Karpas-422 (cell line): Measurements from ENCODE around the gene SVIL. TPM values are rescaled to one million over a fixed set of nuclear protein-coding genes. Genes with fewer than 3 reads are reported as not detected.
"Not testable (repeated sequence)": the region's sequence is repeated elsewhere in the genome, so short reads cannot be mapped to it uniquely, and the experiment has no call there.

ENCODE experiments used
- DNase-seq: peaks from one replicate; pipeline ENCODE4 v3.0.0-alpha.2; 2015
- H2AFZ ChIP-seq: fragments of 200-600 bp; sonication (generic); 2 replicates; pipeline ENCODE4 v1.6.1; 2014; ENCODE audit warnings: antibody characterized with exemption, low read length, mixed read lengths
- H3K27ac ChIP-seq: fragments of 200-600 bp; sonication (generic); 2 replicates; pipeline ENCODE4 v1.5.1; 2014; ENCODE audit warnings: mild to moderate bottlenecking, low read length, moderate library complexity
- H3K27me3 ChIP-seq: fragments of 200-600 bp; sonication (generic); 2 replicates; pipeline ENCODE4 v1.6.1; 2014; ENCODE audit warnings: low read length, mixed read lengths
- H3K36me3 ChIP-seq: fragments of 200-600 bp; sonication (generic); 2 replicates; pipeline ENCODE4 v1.6.1; 2014; ENCODE audit warnings: low read length, mixed read lengths; ENCODE audit not compliant: insufficient read depth
- H3K4me1 ChIP-seq: fragments of 200-600 bp; sonication (generic); 2 replicates; pipeline ENCODE4 v1.6.1; 2014; ENCODE audit warnings: mild to moderate bottlenecking, low read length, mixed read lengths
- H3K4me2 ChIP-seq: fragments of 200-600 bp; sonication (generic); 2 replicates; pipeline ENCODE4 v1.6.1; 2014; ENCODE audit warnings: low read length, low read depth, mild to moderate bottlenecking; ENCODE audit not compliant: poor library complexity, severe bottlenecking
- H3K4me3 ChIP-seq: fragments of 200-600 bp; sonication (generic); 2 replicates; pipeline ENCODE4 v1.5.1; 2014; ENCODE audit warnings: mild to moderate bottlenecking, antibody characterized with exemption, low read length, mixed read lengths
- H3K79me2 ChIP-seq: fragments of 200-600 bp; sonication (generic); 2 replicates; pipeline ENCODE4 v1.6.1; 2014; ENCODE audit warnings: mild to moderate bottlenecking, low read length, mixed read lengths
- H3K9ac ChIP-seq: fragments of 200-600 bp; sonication (generic); 2 replicates; pipeline ENCODE4 v1.6.0; 2014; ENCODE audit warnings: low read length
- H3K9me2 ChIP-seq: fragments of 200-600 bp; sonication (generic), shearing (Covaris generic); replicated peaks from 2 replicates; pipeline ENCODE4 v1.6.0; 2014; ENCODE audit warnings: mild to moderate bottlenecking, low read length, moderate library complexity; ENCODE audit not compliant: insufficient read depth
- H3K9me3 ChIP-seq: fragments of 300-700, 200-600 bp; sonication (generic); 2 replicates; pipeline ENCODE4 v1.6.1; 2014; ENCODE audit warnings: low read length, mixed read lengths
- H4K20me1 ChIP-seq: fragments of 200-600 bp; sonication (generic); 2 replicates; pipeline ENCODE4 v1.6.1; 2014; ENCODE audit warnings: mild to moderate bottlenecking, antibody characterized with exemption, low read length, low read depth; ENCODE audit not compliant: insufficient read depth
- total RNA-seq: library from RNA; depleted of rRNA; stranded (reverse); fragments of >200 nt; shearing (Covaris generic); gene quantifications from 2 replicates; pipeline ENCODE4 v1.2.3, GENCODE V29; 2014; ENCODE audit warnings: low replicate concordance

The SVIL gene
- total RNA-seq, 1 experiment from 2014 or later: not detected

DNA sequence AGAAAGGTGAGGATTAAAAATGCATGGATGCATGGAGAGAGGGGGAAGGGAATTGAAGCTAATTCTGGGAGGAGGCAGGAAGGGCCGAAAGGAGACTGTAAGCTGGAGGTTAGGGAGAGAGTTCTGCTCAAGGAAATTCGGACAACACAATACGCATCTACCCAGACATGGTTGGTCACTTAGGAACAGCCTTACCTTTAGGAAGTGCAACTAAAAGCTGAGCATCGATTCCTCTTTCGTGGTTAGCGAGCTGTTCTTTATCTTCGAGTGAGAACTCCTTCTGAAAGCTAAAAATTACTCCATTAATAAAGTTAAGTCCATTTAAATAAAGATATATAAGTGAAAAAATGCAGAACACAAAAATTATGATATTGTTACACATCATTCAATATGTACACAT, 71.8 kb downstream of the SVIL start:
- not testable (repeated sequence) for H3K4me2 ChIP-seq, H3K9me2 ChIP-seq, H3K4me3 ChIP-seq, H3K9ac ChIP-seq, H3K27ac ChIP-seq, H3K4me1 ChIP-seq, H3K36me3 ChIP-seq, H3K9me3 ChIP-seq, DNase-seq, H3K27me3 ChIP-seq, H3K79me2 ChIP-seq, H4K20me1 ChIP-seq, H2AFZ ChIP-seq

DNA sequence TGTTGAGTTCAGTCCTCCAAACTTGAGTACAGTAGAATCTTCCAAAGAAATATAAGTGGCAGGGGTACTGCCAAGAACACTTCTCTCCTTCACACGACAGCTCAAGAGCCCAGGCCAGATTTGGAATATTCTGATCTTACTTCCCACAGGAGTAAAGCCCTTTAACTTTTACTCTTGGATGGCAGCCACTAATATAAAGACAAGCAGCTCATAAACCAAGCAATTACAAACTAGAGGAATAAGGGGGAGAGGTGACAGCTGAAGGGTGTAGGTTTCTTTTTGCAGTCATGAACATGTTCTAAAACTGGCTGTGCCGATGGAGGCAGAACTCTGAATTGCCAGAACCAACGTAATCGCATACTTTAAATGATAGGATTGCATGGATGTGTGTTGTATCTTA, 74.8 kb downstream of the SVIL start:
- no peak overlapping the region for H3K4me2 ChIP-seq
- H3K9me2 ChIP-seq: no peaks in the 10 kb centered on the region
- H3K9me3 ChIP-seq: no peaks in the 10 kb centered on the region

DNA sequence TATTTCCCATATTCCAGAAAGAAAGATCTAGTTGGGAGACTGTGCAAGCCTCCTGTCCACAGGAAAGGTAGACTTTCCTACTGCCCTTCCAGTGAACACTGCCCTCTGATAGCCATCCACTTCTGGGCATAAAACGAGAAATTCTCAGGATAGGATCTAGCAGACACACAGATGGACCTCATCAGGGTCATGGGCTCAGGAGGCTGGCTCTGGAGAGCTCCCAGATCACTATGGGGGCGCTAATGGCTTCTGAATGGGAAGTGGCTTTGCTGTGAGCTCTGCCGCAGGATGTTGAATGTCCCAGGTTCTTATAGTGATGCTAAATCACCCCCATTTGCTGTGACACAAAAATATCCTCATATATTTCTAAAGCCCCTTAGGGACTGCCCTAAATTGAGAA, 77.1 kb downstream of the SVIL start:
- Histone ChIP-seq H2AFZ (no peak overlapping the region), H4K20me1 (no peaks in the 10 kb centered on the region), H3K4me1 (no peaks in the 10 kb centered on the region), H3K36me3 (no peaks in the 10 kb centered on the region), H3K27ac (no peak overlapping the region), H3K27me3 (no peaks in the 10 kb centered on the region), H3K4me3 (no peak overlapping the region), H3K4me2 (no peak overlapping the region), H3K9me2 (no peaks in the 10 kb centered on the region), H3K79me2 (no peaks in the 10 kb centered on the region), H3K9ac (no peak overlapping the region), H3K9me3 (no peaks in the 10 kb centered on the region)
- no peak for DNase-seq

More for the DNA sequence above, 74.8 kb downstream of the SVIL start:
- no peaks in the 10 kb centered on the region for H4K20me1 ChIP-seq
- H3K4me3 ChIP-seq: no peak overlapping the region
- no peak overlapping the region for H3K9ac ChIP-seq
- H3K4me1 ChIP-seq: no peaks in the 10 kb centered on the region
- H3K79me2 ChIP-seq: no peaks in the 10 kb centered on the region
- H3K27ac ChIP-seq: no peak overlapping the region
- DNase-seq: no peak
- H3K36me3 ChIP-seq: no peaks in the 10 kb centered on the region
- no peak overlapping the region for H2AFZ ChIP-seq
- H3K27me3 ChIP-seq: no peaks in the 10 kb centered on the region

DNA sequence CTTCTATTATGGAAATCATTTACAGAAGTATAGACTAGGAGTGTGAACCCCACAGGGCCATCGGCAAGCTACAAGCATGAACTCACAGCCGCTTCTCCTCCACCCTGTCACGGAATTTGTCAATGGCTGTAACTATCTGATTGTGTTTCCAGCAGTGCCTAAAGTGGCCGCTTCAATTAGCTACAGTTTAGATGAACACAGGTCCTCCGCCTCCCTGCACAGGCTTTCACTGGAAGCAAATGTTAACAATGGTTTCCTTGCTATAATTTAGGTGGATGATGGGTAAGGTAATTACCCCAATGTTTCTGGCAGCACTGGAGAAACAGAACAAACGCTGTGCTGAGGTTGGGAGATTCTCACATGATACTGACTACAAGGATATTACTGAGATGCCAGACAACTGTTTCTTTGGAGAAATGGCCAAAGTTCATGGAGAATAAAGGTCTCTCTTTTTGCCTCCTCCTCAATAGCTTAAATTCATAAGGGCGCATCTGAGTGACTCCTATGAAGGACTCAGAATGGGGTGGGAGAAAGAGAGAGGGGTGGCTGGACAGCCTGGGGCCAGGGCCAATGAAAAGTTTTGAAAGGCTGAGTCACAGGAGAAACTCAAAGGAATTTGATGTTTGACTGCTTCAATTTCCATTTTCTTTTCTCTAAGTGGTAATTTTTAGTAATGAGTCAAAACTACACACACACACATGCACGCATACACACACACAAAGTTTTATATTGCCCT, 78.9 kb downstream of the SVIL start:
- no peaks in the 10 kb centered on the region for H3K9me2 ChIP-seq
- H3K36me3 ChIP-seq: no peaks in the 10 kb centered on the region
- H3K4me3 ChIP-seq: no peak overlapping the region
- H3K79me2 ChIP-seq: no peaks in the 10 kb centered on the region
- no peaks in the 10 kb centered on the region for H3K9me3 ChIP-seq
- DNase-seq: no peak
- no peaks in the 10 kb centered on the region for H3K4me1 ChIP-seq
- H4K20me1 ChIP-seq: no peaks in the 10 kb centered on the region
- no peak overlapping the region for H3K27ac ChIP-seq
- H2AFZ ChIP-seq: no peak overlapping the region
- H3K27me3 ChIP-seq: no peaks in the 10 kb centered on the region
- no peak overlapping the region for H3K9ac ChIP-seq
- H3K4me2 ChIP-seq: no peak overlapping the region

DNA sequence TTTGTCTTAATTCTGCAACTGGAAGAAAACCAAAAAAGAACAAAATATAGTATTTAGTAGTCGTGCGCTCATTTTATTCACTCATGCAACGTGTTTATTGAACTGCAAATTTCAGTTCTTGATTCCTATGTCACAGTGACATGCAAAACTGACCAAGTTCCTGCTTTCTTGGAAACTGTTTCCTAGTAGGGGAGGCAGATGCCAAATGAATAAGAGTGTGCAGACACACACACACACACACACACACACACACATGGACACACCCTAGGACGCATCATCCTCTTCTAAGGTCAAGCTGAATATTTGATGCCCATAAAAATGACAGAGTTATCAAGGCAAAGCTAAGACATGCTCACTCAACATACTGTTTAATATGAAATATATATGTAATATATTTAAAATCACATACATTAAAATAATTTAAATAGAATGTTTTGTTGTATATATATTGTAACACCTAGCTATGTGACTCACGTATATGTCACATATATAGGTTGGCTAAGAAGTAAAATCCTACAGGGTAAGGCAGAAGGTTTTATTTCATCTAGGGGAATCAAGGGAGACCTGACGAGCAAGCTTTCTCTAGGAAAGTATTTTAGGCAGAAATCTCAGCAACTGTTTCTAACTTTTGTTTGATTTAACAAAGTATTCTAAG, 79.6 kb downstream of the SVIL start:
- Histone ChIP-seq H3K4me3 (no peak overlapping the region), H3K9me2 (no peaks in the 10 kb centered on the region), H3K9ac (no peak overlapping the region), H3K36me3 (no peaks in the 10 kb centered on the region), H2AFZ (no peak overlapping the region), H3K9me3 (no peaks in the 10 kb centered on the region), H3K27ac (no peak overlapping the region), H4K20me1 (no peaks in the 10 kb centered on the region), H3K4me2 (no peak overlapping the region), H3K4me1 (no peaks in the 10 kb centered on the region), H3K79me2 (no peaks in the 10 kb centered on the region), H3K27me3 (no peaks in the 10 kb centered on the region)
- DNase-seq: no peak

DNA sequence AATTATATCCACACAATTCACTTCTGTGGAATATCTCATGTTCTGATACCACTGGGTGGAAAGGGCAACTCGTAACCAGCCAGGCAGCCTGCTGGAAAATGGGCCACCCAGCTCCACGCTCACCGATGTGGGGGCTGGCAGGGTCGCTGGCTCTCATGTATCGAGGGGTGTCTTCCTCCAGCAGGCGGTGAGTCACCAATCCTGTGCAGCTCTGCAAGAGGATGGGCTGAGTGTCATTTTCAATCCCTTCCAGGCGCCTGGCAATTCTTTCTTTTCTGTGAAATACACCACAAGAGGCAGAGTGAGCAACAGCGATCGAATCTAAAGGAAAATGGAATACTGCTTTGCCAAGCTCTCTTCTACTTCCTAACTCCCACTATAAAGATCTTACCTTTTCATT, 80.1 kb downstream of the SVIL start:
- Histone ChIP-seq H3K9me2 (no peaks in the 10 kb centered on the region), H4K20me1 (no peaks in the 10 kb centered on the region), H3K36me3 (no peaks in the 10 kb centered on the region), H3K4me3 (no peak overlapping the region), H3K27me3 (no peaks in the 10 kb centered on the region), H3K27ac (no peak overlapping the region), H3K9me3 (no peaks in the 10 kb centered on the region), H3K4me1 (no peaks in the 10 kb centered on the region), H3K79me2 (no peaks in the 10 kb centered on the region), H2AFZ (no peak overlapping the region), H3K4me2 (no peak overlapping the region), H3K9ac (no peak overlapping the region)
- no peak for DNase-seq

DNA sequence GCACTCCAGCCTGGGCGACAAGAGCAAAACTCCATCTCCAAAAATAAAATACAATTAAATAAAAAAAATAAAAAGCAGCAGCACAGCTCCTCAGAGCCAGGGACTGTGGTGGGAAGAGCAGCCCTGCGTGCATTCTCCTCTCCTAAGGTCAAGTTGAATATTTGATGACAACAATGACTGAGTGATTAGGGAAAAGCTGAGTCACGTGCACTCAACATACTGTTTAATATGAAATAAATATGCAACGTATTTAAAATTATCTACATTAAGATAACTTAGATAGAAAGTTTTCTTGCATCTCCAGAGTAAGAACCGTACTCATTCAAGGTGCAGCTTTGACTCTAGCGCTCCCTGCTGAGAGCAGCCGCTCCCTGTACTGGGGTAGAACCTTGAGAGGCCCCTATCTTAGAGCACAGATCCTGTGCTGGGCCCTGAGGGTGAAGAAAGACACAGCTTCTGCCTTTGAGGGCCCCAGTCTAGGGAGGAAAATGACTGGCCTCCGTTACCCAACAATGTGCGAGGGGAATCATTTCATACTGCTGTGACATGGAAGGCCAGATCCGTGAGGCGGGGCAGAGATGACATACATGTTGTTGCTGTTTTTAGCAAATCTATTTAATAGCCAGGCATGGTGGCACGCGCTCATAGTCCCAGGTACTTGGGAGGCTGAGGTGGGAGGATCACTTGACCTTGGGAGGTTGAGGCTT, 81.1 kb downstream of the SVIL start:
- Histone ChIP-seq H2AFZ (no peak overlapping the region), H3K4me2 (no peak overlapping the region), H3K9ac (no peak overlapping the region), H3K36me3 (no peaks in the 10 kb centered on the region), H3K4me1 (no peaks in the 10 kb centered on the region), H3K79me2 (no peaks in the 10 kb centered on the region), H3K4me3 (no peak overlapping the region), H3K9me3 (no peaks in the 10 kb centered on the region), H4K20me1 (no peaks in the 10 kb centered on the region), H3K27ac (no peak overlapping the region), H3K9me2 (no peaks in the 10 kb centered on the region), H3K27me3 (no peaks in the 10 kb centered on the region)
- peak; percentile 43 for DNase-seq

DNA sequence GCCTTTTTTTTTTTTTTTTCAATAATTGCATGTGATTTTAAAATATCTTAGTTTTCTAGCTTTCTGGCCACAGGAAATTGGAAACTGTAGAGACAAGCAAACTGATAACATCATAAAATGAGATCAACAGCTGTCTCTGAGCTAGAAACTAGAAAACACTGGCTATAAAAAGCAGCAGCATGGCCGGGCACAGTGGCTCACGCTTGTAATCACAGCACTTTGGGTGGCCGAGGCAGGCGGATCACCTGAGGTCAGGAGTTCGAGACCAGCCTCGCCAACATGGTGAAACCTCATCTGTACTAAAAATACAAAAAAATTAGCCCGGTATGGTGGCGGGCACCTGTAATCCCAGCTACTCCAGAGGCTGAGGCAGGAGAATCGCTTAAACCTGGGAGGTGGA, 81.7 kb downstream of the SVIL start:
- not testable (repeated sequence) for H4K20me1 ChIP-seq, H3K4me1 ChIP-seq, H3K36me3 ChIP-seq, H2AFZ ChIP-seq, H3K9me2 ChIP-seq, H3K27me3 ChIP-seq, H3K79me2 ChIP-seq, H3K9me3 ChIP-seq, DNase-seq, H3K4me3 ChIP-seq, H3K4me2 ChIP-seq, H3K9ac ChIP-seq, H3K27ac ChIP-seq
